BE2C (cell line): Measurements from ENCODE around the gene NPAS2.

Experiments used
- DNase-seq: peaks from one replicate; pipeline ENCODE4 v3.0.0-alpha.2; 2020
- H3K27me3 ChIP-seq: fragments of 250-450 bp; sonication (Bioruptor Pico); 2 replicates; pipeline ENCODE4 v1.5.1; 2020; ENCODE audit warnings: mild to moderate bottlenecking
- H3K36me3 ChIP-seq: fragments of 250-450 bp; sonication (Bioruptor Pico); 2 replicates; pipeline ENCODE4 v1.5.1; 2020; ENCODE audit warnings: mild to moderate bottlenecking
- H3K4me1 ChIP-seq: fragments of 250-450 bp; sonication (Bioruptor Pico); 2 replicates; pipeline ENCODE4 v1.5.1; 2020
- H3K4me3 ChIP-seq: 2 replicates; pipeline ENCODE4 v1.5.1; 2011; ENCODE audit warnings: low read depth, low read length
- H3K9me3 ChIP-seq: fragments of 250-450 bp; sonication (Bioruptor Pico); 2 replicates; pipeline ENCODE4 v1.5.1; 2020
- TF ChIP-seq, protein P1 (sequence below): IDR thresholded peaks from 2 replicates; pipeline ENCODE4 v1.5.1; 2012; ENCODE audit warnings: mild to moderate bottlenecking, low read depth, low read length

The NPAS2 gene

DNA sequence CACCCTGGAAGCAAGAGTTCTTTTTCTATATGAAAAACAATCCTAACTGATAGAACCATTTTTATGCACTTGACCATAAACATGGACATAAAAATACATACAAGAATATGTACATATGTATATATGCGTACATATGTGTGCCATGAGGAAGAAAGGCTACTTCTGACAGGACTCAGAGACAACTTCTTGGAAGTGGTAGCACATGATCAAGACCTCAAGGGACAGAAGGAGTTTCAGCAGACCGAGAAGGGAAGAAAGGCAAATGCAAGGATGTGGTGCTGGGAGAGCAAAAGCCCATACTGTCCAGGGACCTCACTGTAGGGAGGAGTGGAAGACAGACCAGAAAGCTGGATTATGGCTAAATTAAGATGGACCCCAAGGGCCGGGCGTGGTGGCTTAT, 11.4 kb upstream of the NPAS2 start:
- Histone ChIP-seq H3K36me3 (no peaks in the 10 kb centered on the region), H3K27me3 (no peaks in the 10 kb centered on the region), H3K4me3 (no peak overlapping the region), H3K4me1 (no peaks in the 10 kb centered on the region), H3K9me3 (no peaks in the 10 kb centered on the region)
- no peak for DNase-seq
- TF ChIP-seq, protein P1, sequence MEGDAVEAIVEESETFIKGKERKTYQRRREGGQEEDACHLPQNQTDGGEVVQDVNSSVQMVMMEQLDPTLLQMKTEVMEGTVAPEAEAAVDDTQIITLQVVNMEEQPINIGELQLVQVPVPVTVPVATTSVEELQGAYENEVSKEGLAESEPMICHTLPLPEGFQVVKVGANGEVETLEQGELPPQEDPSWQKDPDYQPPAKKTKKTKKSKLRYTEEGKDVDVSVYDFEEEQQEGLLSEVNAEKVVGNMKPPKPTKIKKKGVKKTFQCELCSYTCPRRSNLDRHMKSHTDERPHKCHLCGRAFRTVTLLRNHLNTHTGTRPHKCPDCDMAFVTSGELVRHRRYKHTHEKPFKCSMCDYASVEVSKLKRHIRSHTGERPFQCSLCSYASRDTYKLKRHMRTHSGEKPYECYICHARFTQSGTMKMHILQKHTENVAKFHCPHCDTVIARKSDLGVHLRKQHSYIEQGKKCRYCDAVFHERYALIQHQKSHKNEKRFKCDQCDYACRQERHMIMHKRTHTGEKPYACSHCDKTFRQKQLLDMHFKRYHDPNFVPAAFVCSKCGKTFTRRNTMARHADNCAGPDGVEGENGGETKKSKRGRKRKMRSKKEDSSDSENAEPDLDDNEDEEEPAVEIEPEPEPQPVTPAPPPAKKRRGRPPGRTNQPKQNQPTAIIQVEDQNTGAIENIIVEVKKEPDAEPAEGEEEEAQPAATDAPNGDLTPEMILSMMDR, result no peak

DNA sequence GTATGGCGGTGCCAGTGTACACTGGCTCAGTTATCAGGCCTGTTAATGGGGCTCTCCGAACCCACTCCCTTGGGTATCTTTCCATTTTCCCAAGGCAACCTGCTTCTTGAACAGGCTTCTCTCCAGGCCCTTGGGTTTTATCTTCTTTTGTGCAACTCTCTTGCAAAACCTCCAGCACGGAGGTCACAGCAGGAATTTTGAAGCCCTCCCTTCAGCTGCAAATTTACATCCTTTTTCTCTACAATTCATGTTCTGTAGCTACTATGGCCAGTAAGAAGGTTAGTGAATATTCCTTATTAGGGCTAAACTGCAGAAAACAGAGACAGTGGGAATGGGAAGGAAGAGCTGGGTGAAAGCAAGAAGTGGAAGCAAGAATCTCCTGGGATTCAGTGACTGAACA, 10.4 kb upstream of the NPAS2 start:
- Histone ChIP-seq H3K4me3 (no peak overlapping the region), H3K27me3 (no peaks in the 10 kb centered on the region), H3K4me1 (no peaks in the 10 kb centered on the region), H3K9me3 (no peaks in the 10 kb centered on the region), H3K36me3 (no peaks in the 10 kb centered on the region)
- no peak for DNase-seq
- TF ChIP-seq, protein P1, result no peak

DNA sequence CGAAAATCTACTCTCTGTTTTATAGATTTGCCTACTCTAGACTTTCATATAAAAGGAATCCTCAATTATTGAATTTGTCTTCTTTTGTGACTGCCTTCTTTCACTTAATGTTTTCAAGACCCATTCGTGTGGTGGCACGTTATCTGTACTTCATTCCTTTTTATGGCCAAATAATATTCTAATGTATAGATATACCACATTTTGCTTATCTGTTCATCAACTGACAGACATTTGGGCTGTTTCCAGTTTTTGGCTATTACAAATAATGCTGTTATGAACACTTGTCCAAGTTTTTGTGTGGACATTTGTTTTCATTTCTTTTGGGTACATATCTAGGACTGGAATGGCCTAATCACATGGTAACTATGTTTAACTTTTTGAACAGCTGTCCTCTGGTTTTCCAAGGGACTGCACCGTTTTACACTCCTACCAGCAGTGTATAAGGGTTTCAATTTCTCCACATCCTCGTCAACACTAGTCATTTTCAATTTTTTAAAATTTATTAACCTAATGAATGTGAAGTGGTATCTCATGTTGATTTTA, 9.3 kb upstream of the NPAS2 start:
- no peaks in the 10 kb centered on the region for H3K4me1 ChIP-seq
- no peaks in the 10 kb centered on the region for H3K27me3 ChIP-seq
- H3K4me3 ChIP-seq, result no peak overlapping the region
- TF ChIP-seq, protein P1, result no peak
- DNase-seq, result no peak
- H3K9me3 ChIP-seq, result no peaks in the 10 kb centered on the region
- H3K36me3 ChIP-seq, result no peaks in the 10 kb centered on the region

DNA sequence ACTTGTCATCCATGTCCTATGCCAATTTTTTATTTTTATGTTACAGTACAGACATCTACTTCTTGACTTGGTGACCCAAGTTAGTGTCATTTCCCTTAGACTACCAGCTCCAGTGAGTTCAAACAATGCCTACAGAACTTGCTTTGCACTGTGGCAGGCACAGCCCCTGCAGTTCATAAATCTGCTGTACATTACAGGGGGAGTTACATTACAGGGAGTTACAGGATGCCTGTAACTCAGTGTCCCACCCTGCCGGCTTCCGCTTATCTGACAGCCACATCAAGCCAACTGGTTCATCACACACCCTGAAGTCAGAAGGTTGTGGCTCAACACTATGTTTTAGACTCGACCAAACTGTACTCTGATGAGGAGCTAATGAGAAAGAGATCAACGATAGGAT, 7.8 kb upstream of the NPAS2 start:
- Histone ChIP-seq H3K9me3 (no peaks in the 10 kb centered on the region), H3K4me3 (no peak overlapping the region), H3K4me1 (no peaks in the 10 kb centered on the region), H3K36me3 (no peaks in the 10 kb centered on the region), H3K27me3 (peaks cover under 1% of the 10 kb centered on the region; the same call in 1 of the 2 replicates)
- DNase-seq, result no peak
- TF ChIP-seq, protein P1, result no peak

DNA sequence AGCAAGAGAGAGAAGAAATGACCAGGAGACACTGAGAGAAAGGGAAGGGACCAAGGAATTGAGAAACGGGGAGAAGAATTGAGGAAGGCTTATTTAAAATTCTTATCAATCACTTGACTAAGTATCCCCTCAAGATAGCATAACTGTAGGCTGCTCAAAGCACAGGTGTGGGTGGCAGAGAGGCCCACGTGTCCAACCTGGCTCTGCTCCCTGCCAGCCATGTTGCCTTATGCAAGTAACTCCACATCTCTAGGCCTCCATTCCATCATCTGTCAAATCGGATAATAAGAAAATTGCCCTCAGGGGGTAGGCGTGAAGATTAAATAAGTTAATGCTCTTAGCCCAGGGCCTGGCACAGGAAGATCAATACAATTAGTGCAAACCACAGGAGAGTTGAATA, 7.4 kb upstream of the NPAS2 start:
- Histone ChIP-seq H3K4me3 (no peak overlapping the region), H3K36me3 (no peaks in the 10 kb centered on the region), H3K4me1 (no peaks in the 10 kb centered on the region), H3K27me3 (peaks cover 5% of the 10 kb centered on the region; the same call in 1 of the 2 replicates), H3K9me3 (no peaks in the 10 kb centered on the region)
- DNase-seq, result no peak
- TF ChIP-seq, protein P1, result no peak

DNA sequence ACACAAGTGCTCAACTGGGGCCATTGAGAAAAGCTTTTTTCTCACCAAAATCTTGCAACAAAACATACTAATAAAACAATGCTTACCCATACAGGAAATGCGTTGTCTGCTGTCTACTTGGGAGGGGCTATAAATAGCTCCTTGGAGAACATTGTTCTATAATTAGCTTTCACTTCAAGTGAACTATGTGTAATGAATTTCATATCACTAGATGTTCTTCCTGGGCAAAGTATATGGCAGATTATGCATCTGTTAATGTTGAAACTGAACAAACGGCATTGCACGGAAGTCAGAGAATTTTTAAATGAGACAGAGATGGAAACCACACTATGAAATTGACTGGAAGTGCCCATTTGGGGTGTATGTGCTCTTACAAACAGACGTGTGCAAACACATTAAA, 6.4 kb upstream of the NPAS2 start:
- H3K4me3 ChIP-seq, result no peak overlapping the region
- no peaks in the 10 kb centered on the region for H3K9me3 ChIP-seq
- TF ChIP-seq, protein P1, result no peak
- peaks cover 15% of the 10 kb centered on the region for H3K27me3 ChIP-seq
- no peak for DNase-seq
- H3K4me1 ChIP-seq, result no peaks in the 10 kb centered on the region
- H3K36me3 ChIP-seq, result no peaks in the 10 kb centered on the region
